Stimulated activated CD8-positive, alpha-beta memory T cell treated with anti-CD3 and anti-CD28 coated beads, Interleukin-15, amount 100 ng/mL, for 24 hours (primary cell): ENCODE results near the gene ROPN1B.
A peak's percentile ranks its signal among the peaks of the same experiment; 100 is the strongest.
"Not testable (repeated sequence)": the region's sequence is repeated elsewhere in the genome, so short reads cannot be mapped to it uniquely, and the experiment has no call there.

Source experiments
- DNase-seq: peaks from one replicate; pipeline ENCODE4 v3.0.0-alpha.2; 2020; ENCODE audit warnings: low read depth

Gene ROPN1B

GRCh38 chr3:125958511-125959316, 10.3 kb upstream of the ROPN1B start:
- no peak for DNase-seq

- no peak for DNase-seq
Observed at GRCh38 chr3:125959317-125960065, 9.5 kb upstream of the ROPN1B start.

- no peak for DNase-seq
Observed at GRCh38 chr3:125960066-125960424, 8.9 kb upstream of the ROPN1B start.

GRCh38 chr3:125960456-125961288, 8.3 kb upstream of the ROPN1B start:
- DNase-seq: no peak

- DNase-seq: no peak
Observed at GRCh38 chr3:125961289-125961589, 7.7 kb upstream of the ROPN1B start.

GRCh38 chr3:125963834-125964233, 5.1 kb upstream of the ROPN1B start:
- DNase-seq: not testable (repeated sequence)

- no peak for DNase-seq
Observed at GRCh38 chr3:125965505-125965904, 3.5 kb upstream of the ROPN1B start.

GRCh38 chr3:125967156-125967555, 1.8 kb upstream of the ROPN1B start:
- no peak for DNase-seq

GRCh38 chr3:125968121-125968520, 857 bp upstream of the ROPN1B start:
- not testable (repeated sequence) for DNase-seq

GRCh38 chr3:125971997-125972944, 3.3 kb downstream of the ROPN1B start:
- not testable (repeated sequence) for DNase-seq

GRCh38 chr3:125975245-125976002, 6.4 kb downstream of the ROPN1B start:
- DNase-seq: not testable (repeated sequence)

GRCh38 chr3:125976003-125976390, 7.0 kb downstream of the ROPN1B start:
- DNase-seq: not testable (repeated sequence)

GRCh38 chr3:125977104-125977503, 8.1 kb downstream of the ROPN1B start:
- not testable (repeated sequence) for DNase-seq

- DNase-seq: not testable (repeated sequence)
Observed at GRCh38 chr3:125984951-125985350, 16.0 kb downstream of the ROPN1B start.

GRCh38 chr3:125990253-125990970, 21.4 kb downstream of the ROPN1B start:
- DNase-seq: peak; percentile 53

- DNase-seq: not testable (repeated sequence)
Observed at GRCh38 chr3:125996751-125997150, 27.8 kb downstream of the ROPN1B start.

GRCh38 chr3:126002189-126002588, 33.2 kb downstream of the ROPN1B start:
- DNase-seq: no peak

GRCh38 chr3:126003447-126004190, 34.6 kb downstream of the ROPN1B start:
- DNase-seq: no peak

- DNase-seq: no peak
Observed at GRCh38 chr3:126004217-126004616, 35.2 kb downstream of the ROPN1B start.
